Uterus (tissue), 2 donors: Measurements from ENCODE around the gene SPAG5.

Source experiments
- POLR2A ChIP-seq, 2 donors: fragments of 450-650 bp; IDR thresholded peaks; one replicate each; pipeline ENCODE4 v1.6.1; 2016; ENCODE audit warnings: antibody characterized with exemption in 2 of 2, mild to moderate bottlenecking in 1 of 2, moderate library complexity in 1 of 2
- TF ChIP-seq, protein P1 (sequence below), 4 experiments: fragments of 200-600 bp in 2 of 4; fragments of 450-650 bp in 2 of 4; sonication (generic) in 2 of 4; IDR thresholded peaks; one replicate each; pipeline ENCODE4 v1.5.1; 2016 to 2019; ENCODE audit warnings: antibody characterized with exemption in 4 of 4, mild to moderate bottlenecking in 2 of 4, moderate library complexity in 1 of 4

DNA sequence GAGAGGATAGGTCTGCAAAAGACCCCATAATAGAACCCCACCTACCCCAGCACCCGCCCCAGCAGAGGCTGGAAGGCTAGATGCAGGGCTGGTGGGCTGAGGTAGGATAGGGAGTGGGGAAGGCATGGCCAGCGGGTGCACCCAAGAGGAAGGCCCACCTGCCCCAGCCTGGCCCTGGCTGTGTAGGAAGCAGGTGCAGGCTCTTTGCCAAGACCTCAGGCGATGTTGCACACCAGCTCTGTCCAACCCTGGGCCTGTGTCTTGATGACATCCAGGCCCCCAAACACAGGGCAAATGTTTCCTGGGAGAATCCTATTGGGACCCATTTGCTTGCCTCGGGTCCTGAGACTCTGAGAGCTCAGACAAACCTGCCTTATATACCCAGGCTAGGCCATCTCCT, 58.6 kb downstream of the SPAG5 start:
- TF ChIP-seq, protein P1, sequence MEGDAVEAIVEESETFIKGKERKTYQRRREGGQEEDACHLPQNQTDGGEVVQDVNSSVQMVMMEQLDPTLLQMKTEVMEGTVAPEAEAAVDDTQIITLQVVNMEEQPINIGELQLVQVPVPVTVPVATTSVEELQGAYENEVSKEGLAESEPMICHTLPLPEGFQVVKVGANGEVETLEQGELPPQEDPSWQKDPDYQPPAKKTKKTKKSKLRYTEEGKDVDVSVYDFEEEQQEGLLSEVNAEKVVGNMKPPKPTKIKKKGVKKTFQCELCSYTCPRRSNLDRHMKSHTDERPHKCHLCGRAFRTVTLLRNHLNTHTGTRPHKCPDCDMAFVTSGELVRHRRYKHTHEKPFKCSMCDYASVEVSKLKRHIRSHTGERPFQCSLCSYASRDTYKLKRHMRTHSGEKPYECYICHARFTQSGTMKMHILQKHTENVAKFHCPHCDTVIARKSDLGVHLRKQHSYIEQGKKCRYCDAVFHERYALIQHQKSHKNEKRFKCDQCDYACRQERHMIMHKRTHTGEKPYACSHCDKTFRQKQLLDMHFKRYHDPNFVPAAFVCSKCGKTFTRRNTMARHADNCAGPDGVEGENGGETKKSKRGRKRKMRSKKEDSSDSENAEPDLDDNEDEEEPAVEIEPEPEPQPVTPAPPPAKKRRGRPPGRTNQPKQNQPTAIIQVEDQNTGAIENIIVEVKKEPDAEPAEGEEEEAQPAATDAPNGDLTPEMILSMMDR (IDR thresholded peaks at IDR 0.05), result no peak
- no peak for TF ChIP-seq POLR2A (IDR thresholded peaks at IDR 0.05)
